Panc1 (cell line): ENCODE measurements around the gene COL26A1. TPM values are rescaled to one million over a fixed set of nuclear protein-coding genes. Genes with fewer than 3 reads are reported as not detected.

Source experiments
- ATAC-seq: fragments of 200-7000 bp; cut with Tn5 transposase; 2 replicates; pipeline ENCODE4 v1.9.1; 2020; ENCODE audit warnings: mild to moderate bottlenecking, moderate library complexity
- BruUV-seq: library from RNA; stranded (reverse); fragments of 400-500 nt; replicated peaks from 2 replicates; lab custom pipeline; 2021; lab: Mats Ljungman, UMichigan
- CTCF ChIA-PET: fragments of 300-600 bp; sonication (Branson Sonifier 250); formaldehyde crosslinking; loops from one replicate; lab custom pipeline; 2022; ENCODE audit warnings: antibody characterized with exemption; lab: Charles Lee
- POLR2A ChIA-PET: fragments of 300-600 bp; sonication (Branson Sonifier 250); formaldehyde crosslinking; loops from one replicate; lab custom pipeline; 2022; ENCODE audit warnings: antibody characterized with exemption; lab: Charles Lee
- DNase-seq: peaks from one replicate; pipeline ENCODE4 v3.0.0-alpha.2; 2010; ENCODE audit warnings: low read depth, low spot score
- H3K27ac ChIP-seq: 2 replicates; pipeline ENCODE4 v1.5.1; 2011; ENCODE audit warnings: mild to moderate bottlenecking, low read length, inconsistent platforms
- H3K27me3 ChIP-seq: fragments of 200-500 bp; sonication (Bioruptor generic); 2 replicates; pipeline ENCODE4 v1.6.0; 2014; ENCODE audit warnings: low read length, inconsistent platforms; ENCODE audit not compliant: control insufficient read depth, insufficient read depth
- H3K36me3 ChIP-seq: fragments of 200-500 bp; sonication (Bioruptor generic); 2 replicates; pipeline ENCODE4 v1.5.1; 2014; ENCODE audit warnings: inconsistent platforms, mild to moderate bottlenecking, low read length, moderate library complexity; ENCODE audit not compliant: control insufficient read depth, insufficient read depth
- H3K4me1 ChIP-seq: 2 replicates; pipeline ENCODE4 v1.5.1; 2011; ENCODE audit warnings: inconsistent platforms, mild to moderate bottlenecking, low read length, moderate library complexity; ENCODE audit not compliant: control insufficient read depth, insufficient read depth
- H3K4me3 ChIP-seq, 2 experiments: 2 replicates each; pipeline ENCODE4 v1.5.1; 2011 to 2012; ENCODE audit warnings: low read depth in 2 of 2, low read length in 2 of 2, mild to moderate bottlenecking in 2 of 2, inconsistent platforms in 1 of 2, moderate library complexity in 1 of 2
- H3K9me3 ChIP-seq: fragments of 200-500 bp; sonication (Bioruptor generic); 2 replicates; pipeline ENCODE4 v1.5.1; 2014; ENCODE audit warnings: low read depth, mild to moderate bottlenecking, inconsistent platforms, low read length, moderate library complexity; ENCODE audit not compliant: control insufficient read depth, insufficient read depth
- CTCF ChIP-seq: fragments of 450-650 bp; IDR thresholded peaks from 2 replicates; pipeline ENCODE4 v1.5.1; 2017; ENCODE audit warnings: mild to moderate bottlenecking
- POLR2AphosphoS5 ChIP-seq: IDR thresholded peaks from 2 replicates; pipeline ENCODE4 v1.6.1; 2012; ENCODE audit warnings: mild to moderate bottlenecking, low read depth, low read length, moderate library complexity
- SIN3A ChIP-seq: IDR thresholded peaks from 2 replicates; pipeline ENCODE4 v1.6.1; 2012; ENCODE audit warnings: low read depth, mild to moderate bottlenecking, low read length, moderate library complexity, borderline replicate concordance; ENCODE audit not compliant: insufficient read depth
- TCF7L2 ChIP-seq: IDR thresholded peaks from 2 replicates; pipeline ENCODE4 v1.6.1; 2011; ENCODE audit warnings: mild to moderate bottlenecking, low read depth, low read length, inconsistent platforms
- in situ Hi-C: cut with HindIII; loops from 2 replicates; pipeline ENCODE4 v1.10.0; 2016; ENCODE audit warnings: low sequenced_read_pairs, low pct_unique_long_range_greater_than_20kb
- intact Hi-C: fragments of 100-400 bp; cut with micrococcal nuclease; formaldehyde crosslinking; loops from one replicate; pipeline ENCODE4 v1.10.0; 2022; ENCODE audit not compliant: unreplicated experiment
- total RNA-seq: library from RNA; stranded (reverse); gene quantifications from one replicate; pipeline ENCODE4 v1.2.1, GENCODE V29; 2021; ENCODE audit not compliant: unreplicated experiment
- TF ChIP-seq, protein P1 (sequence below), 2 experiments: IDR thresholded peaks; 2 replicates each; pipeline ENCODE4 v1.6.1; 2011 to 2012; ENCODE audit warnings: low read depth in 2 of 2, control low read depth in 1 of 2, low read length in 1 of 2, mild to moderate bottlenecking in 1 of 2, moderate library complexity in 1 of 2; ENCODE audit not compliant: insufficient read depth in 1 of 2

COL26A1 gene
- total RNA-seq, 1 experiment from 2014 or later, result 25.8 TPM

- DNase-seq, result no peak
- BruUV-seq, result no TSS peak
- H3K4me1 ChIP-seq, result peaks cover 50% of the 10 kb centered on the region
- ChIA-PET POLR2A (no interaction called here), CTCF (interaction anchor here (1.1 kb wide), 1 partner anchor 22 kb away, joined by 3 read pairs; no protein-coding TSS in a partner anchor)
- no peaks in the 10 kb centered on the region for H3K27me3 ChIP-seq
- H3K4me3 ChIP-seq, result no peak overlapping the region
- peak; percentile 28 for ATAC-seq
- peak overlapping the region; percentile 69 for H3K27ac ChIP-seq
- H3K9me3 ChIP-seq, result no peaks in the 10 kb centered on the region
- intact Hi-C loops (no loop called here), in situ Hi-C loops (no loop called here)
- no peaks in the 10 kb centered on the region for H3K36me3 ChIP-seq
- TF ChIP-seq CTCF (no peak), TCF7L2 (peak; percentile 60; the same call in 1 of the 2 replicates)
Measured at GRCh38 chr7:101536232-101536631, 173.6 kb downstream of the COL26A1 start.

DNA sequence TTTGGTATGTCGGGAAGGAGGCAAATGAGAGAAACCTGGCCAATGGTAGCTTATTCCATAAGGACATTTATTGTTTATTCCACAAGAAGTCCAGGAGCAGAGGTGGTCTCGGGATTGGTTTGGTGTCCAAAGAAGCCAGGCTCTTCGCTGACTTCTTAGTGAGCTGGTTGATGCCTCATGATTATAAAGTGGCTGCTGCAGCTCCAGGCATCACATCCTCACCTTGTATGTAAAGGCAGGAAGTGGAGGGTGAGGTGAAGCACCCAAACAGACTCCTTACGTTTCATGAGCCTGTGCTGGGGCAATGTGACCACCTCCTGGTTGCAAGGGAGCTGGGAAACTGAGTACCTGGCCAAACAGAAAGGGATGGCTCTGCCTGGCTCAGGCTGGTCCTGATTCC is 174.0 kb downstream of the COL26A1 start:
- intact Hi-C loops, result no loop called here
- no TSS peak for BruUV-seq

More for the DNA sequence above, 174.0 kb downstream of the COL26A1 start:
- H3K36me3 ChIP-seq, result no peaks in the 10 kb centered on the region
- peak overlapping the region; percentile 69; the same call in 1 of the 2 replicates for H3K27ac ChIP-seq
- H3K4me3 ChIP-seq, result no peak overlapping the region
- no peaks in the 10 kb centered on the region for H3K9me3 ChIP-seq
- ATAC-seq (no peak), DNase-seq (no peak)
- no peaks in the 10 kb centered on the region for H3K27me3 ChIP-seq
- TF ChIP-seq SIN3A (no peak), TCF7L2 (no peak), POLR2AphosphoS5 (no peak), CTCF (no peak)
- TF ChIP-seq, protein P1, sequence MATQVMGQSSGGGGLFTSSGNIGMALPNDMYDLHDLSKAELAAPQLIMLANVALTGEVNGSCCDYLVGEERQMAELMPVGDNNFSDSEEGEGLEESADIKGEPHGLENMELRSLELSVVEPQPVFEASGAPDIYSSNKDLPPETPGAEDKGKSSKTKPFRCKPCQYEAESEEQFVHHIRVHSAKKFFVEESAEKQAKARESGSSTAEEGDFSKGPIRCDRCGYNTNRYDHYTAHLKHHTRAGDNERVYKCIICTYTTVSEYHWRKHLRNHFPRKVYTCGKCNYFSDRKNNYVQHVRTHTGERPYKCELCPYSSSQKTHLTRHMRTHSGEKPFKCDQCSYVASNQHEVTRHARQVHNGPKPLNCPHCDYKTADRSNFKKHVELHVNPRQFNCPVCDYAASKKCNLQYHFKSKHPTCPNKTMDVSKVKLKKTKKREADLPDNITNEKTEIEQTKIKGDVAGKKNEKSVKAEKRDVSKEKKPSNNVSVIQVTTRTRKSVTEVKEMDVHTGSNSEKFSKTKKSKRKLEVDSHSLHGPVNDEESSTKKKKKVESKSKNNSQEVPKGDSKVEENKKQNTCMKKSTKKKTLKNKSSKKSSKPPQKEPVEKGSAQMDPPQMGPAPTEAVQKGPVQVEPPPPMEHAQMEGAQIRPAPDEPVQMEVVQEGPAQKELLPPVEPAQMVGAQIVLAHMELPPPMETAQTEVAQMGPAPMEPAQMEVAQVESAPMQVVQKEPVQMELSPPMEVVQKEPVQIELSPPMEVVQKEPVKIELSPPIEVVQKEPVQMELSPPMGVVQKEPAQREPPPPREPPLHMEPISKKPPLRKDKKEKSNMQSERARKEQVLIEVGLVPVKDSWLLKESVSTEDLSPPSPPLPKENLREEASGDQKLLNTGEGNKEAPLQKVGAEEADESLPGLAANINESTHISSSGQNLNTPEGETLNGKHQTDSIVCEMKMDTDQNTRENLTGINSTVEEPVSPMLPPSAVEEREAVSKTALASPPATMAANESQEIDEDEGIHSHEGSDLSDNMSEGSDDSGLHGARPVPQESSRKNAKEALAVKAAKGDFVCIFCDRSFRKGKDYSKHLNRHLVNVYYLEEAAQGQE (IDR thresholded peaks at IDR 0.05; ENCODE audit: insufficient read depth in 1 of 2, low read depth in 2 of 2, low read length in 1 of 2), result no peak
- H3K4me1 ChIP-seq, result peaks cover 47% of the 10 kb centered on the region
- in situ Hi-C loops, result no loop called here
- CTCF ChIA-PET, result interaction anchor here (0.5 to 1.1 kb wide), 3 partner anchors 22 to 868 kb away, joined by 3 to 8 read pairs (median 8); no protein-coding TSS in a partner anchor
- POLR2A ChIA-PET, result no interaction called here
